ENCODE results near the gene SCARF2.

The SCARF2 gene

GRCh38 chr22:20438678-20439492 is 1.3 kb upstream of the SCARF2 start:
- DNase-seq: peak; percentile 13

- DNase-seq: no peak
Observed at GRCh38 chr22:20438427-20438677, 727 bp upstream of the SCARF2 start.

GRCh38 chr22:20436768-20437612 is 635 bp downstream of the SCARF2 start:
- peak; percentile 53 for DNase-seq

GRCh38 chr22:20436307-20436767 is 1.3 kb downstream of the SCARF2 start:
- peak; percentile 63 for DNase-seq

- DNase-seq: no peak
Observed at GRCh38 chr22:20435436-20436306, 2.0 kb downstream of the SCARF2 start.

- peak; percentile 0 for DNase-seq
Observed at GRCh38 chr22:20434773-20435172, 2.9 kb downstream of the SCARF2 start.

- peak; percentile 1 for DNase-seq
Observed at GRCh38 chr22:20434264-20434751, 3.3 kb downstream of the SCARF2 start.

GRCh38 chr22:20433686-20434241 is 3.9 kb downstream of the SCARF2 start:
- peak; percentile 1 for DNase-seq

- DNase-seq: peak; percentile 2
Observed at GRCh38 chr22:20433191-20433590, 4.4 kb downstream of the SCARF2 start.

GRCh38 chr22:20432244-20432686 is 5.4 kb downstream of the SCARF2 start:
- DNase-seq: peak; percentile 2

- no peak for DNase-seq
Observed at GRCh38 chr22:20431511-20432192, 6.0 kb downstream of the SCARF2 start.

GRCh38 chr22:20430720-20431510 is 6.7 kb downstream of the SCARF2 start:
- DNase-seq: peak; percentile 84

GRCh38 chr22:20430101-20430719 is 7.4 kb downstream of the SCARF2 start:
- no peak for DNase-seq

GRCh38 chr22:20429254-20430100 is 8.1 kb downstream of the SCARF2 start:
- peak; percentile 79 for DNase-seq

- DNase-seq: no peak
Observed at GRCh38 chr22:20428496-20429253, 8.9 kb downstream of the SCARF2 start.

- no peak for DNase-seq
Observed at GRCh38 chr22:20427945-20428417, 9.6 kb downstream of the SCARF2 start.

- DNase-seq: no peak
Observed at GRCh38 chr22:20427104-20427944, 10.3 kb downstream of the SCARF2 start.

GRCh38 chr22:20426259-20426615 is 11.4 kb downstream of the SCARF2 start:
- no peak for DNase-seq
